HepG2 (cell line): ENCODE results near the gene TOM1L2. TPM values are rescaled to one million over a fixed set of nuclear protein-coding genes. Genes with fewer than 3 reads are reported as not detected.
A peak's percentile ranks its signal among the peaks of the same experiment; 100 is the strongest.

Experiments
- CBFB ChIP-seq: sonication (generic); formaldehyde crosslinking; IDR thresholded peaks from 2 replicates; pipeline ENCODE4 v1.4.0; 2020; ENCODE audit warnings: missing genetic modification reagents
- CEBPG ChIP-seq: IDR thresholded peaks from 2 replicates; pipeline ENCODE4 v1.6.1; 2016
- EP300 ChIP-seq, 3 experiments: sonication (generic) in 1 of 3; formaldehyde crosslinking in 1 of 3; IDR thresholded peaks; 2 replicates each; pipeline versions ENCODE4 v1.5.1 to v1.6.1; 2011 to 2020; ENCODE audit warnings: low read depth in 2 of 3, low read length in 2 of 3, borderline replicate concordance in 1 of 3, improper control_type of control experiment in 1 of 3, mild to moderate bottlenecking in 1 of 3, missing genetic modification reagents in 1 of 3, moderate library complexity in 1 of 3
- FOXO1 ChIP-seq: sonication (generic); formaldehyde crosslinking; IDR thresholded peaks from 2 replicates; pipeline ENCODE4 v1.4.0; 2020; ENCODE audit warnings: missing genetic modification reagents
- GATAD2A ChIP-seq: IDR thresholded peaks from 2 replicates; pipeline ENCODE4 v1.6.1; 2016
- HOXA9 ChIP-seq: sonication (generic); formaldehyde crosslinking; IDR thresholded peaks from 2 replicates; pipeline ENCODE4 v1.8.1; 2022; ENCODE audit warnings: missing genetic modification reagents, mild to moderate bottlenecking, moderate library complexity, borderline replicate concordance
- KLF11 ChIP-seq: IDR thresholded peaks from 2 replicates; pipeline ENCODE4 v1.6.1; 2016; ENCODE audit warnings: missing compliant biosample characterization
- MED8 ChIP-seq: sonication (generic); formaldehyde crosslinking; IDR thresholded peaks from 2 replicates; pipeline ENCODE4 v1.8.1; 2023; ENCODE audit warnings: mild to moderate bottlenecking, missing genetic modification reagents; ENCODE audit not compliant: insufficient replicate concordance
- NFKB2 ChIP-seq: sonication (generic); formaldehyde crosslinking; IDR thresholded peaks from 2 replicates; pipeline ENCODE4 v1.4.0; 2020; ENCODE audit warnings: missing genetic modification reagents, borderline replicate concordance
- PLRG1 ChIP-seq: fragments of 450-650 bp; conservative IDR thresholded peaks from 2 replicates; pipeline ENCODE4 v1.6.1; 2016
- POLR2A ChIP-seq, 2 experiments: IDR thresholded peaks; 2 replicates each; pipeline ENCODE4 v1.6.1; 2011; ENCODE audit warnings: low read depth in 2 of 2, low read length in 2 of 2, mild to moderate bottlenecking in 1 of 2, moderate library complexity in 1 of 2; ENCODE audit not compliant: insufficient read depth in 1 of 2
- PTBP1 ChIP-seq: fragments of 200-400 bp; formaldehyde crosslinking; IDR thresholded peaks from 2 replicates; pipeline ENCODE4 v1.6.1; 2018; ENCODE audit warnings: low read length, low read depth; ENCODE audit not compliant: poor library complexity, severe bottlenecking
- RXRB ChIP-seq: IDR thresholded peaks from 2 replicates; pipeline ENCODE4 v1.6.1; 2016; ENCODE audit warnings: borderline replicate concordance, missing genetic modification reagents, missing compliant biosample characterization
- SCMH1 ChIP-seq: sonication (generic); formaldehyde crosslinking; IDR thresholded peaks from 2 replicates; pipeline ENCODE4 v1.9.0; 2021; ENCODE audit warnings: missing genetic modification reagents, mild to moderate bottlenecking, borderline replicate concordance
- TOPORS ChIP-seq: sonication (generic); formaldehyde crosslinking; IDR thresholded peaks from 2 replicates; pipeline ENCODE4 v1.8.0; 2023; ENCODE audit warnings: mild to moderate bottlenecking, missing genetic modification reagents
- WIZ ChIP-seq: sonication (generic); formaldehyde crosslinking; IDR thresholded peaks from 2 replicates; pipeline ENCODE4 v1.5.1; 2020; ENCODE audit warnings: mild to moderate bottlenecking, missing genetic modification reagents
- ZNF17 ChIP-seq: sonication (generic); formaldehyde crosslinking; IDR thresholded peaks from 2 replicates; pipeline ENCODE4 v1.5.0; 2020; ENCODE audit warnings: mild to moderate bottlenecking, missing genetic modification reagents
- ZNF20 ChIP-seq: sonication (generic); formaldehyde crosslinking; IDR thresholded peaks from 2 replicates; pipeline ENCODE4 v1.4.0; 2020; ENCODE audit warnings: mild to moderate bottlenecking, moderate library complexity, missing genetic modification reagents
- ZNF564 ChIP-seq: sonication (generic); formaldehyde crosslinking; IDR thresholded peaks from 2 replicates; pipeline ENCODE4 v1.8.1; 2023; ENCODE audit warnings: mild to moderate bottlenecking, missing genetic modification reagents
- ZNF7 ChIP-seq: IDR thresholded peaks from 2 replicates; pipeline ENCODE4 v1.6.1; 2016; ENCODE audit warnings: missing biosample characterization, missing genetic modification reagents
- ZNF878 ChIP-seq: sonication (generic); formaldehyde crosslinking; IDR thresholded peaks from 2 replicates; pipeline ENCODE4 v1.8.1; 2023; ENCODE audit warnings: mild to moderate bottlenecking, missing genetic modification reagents, moderate library complexity
- polyA plus RNA-seq, 8 experiments: library from polyadenylated mRNA; depleted of rRNA in 3 of 8; stranded (reverse) in 7 of 8; unstranded in 1 of 8; fragments of >200 nt; fragmentation: Illumina TruSeq in 4 of 8; extraction: Trizol in 4 of 8; gene quantifications; 2 replicates each; pipeline versions ENCODE4 v1.2.1 to v1.2.3, GENCODE V29; 2011 to 2016; ENCODE audit warnings: low read depth in 4 of 8, missing spikeins in 1 of 8, mixed read lengths in 1 of 8; ENCODE audit not compliant: insufficient read depth in 1 of 8
- total RNA-seq, 5 experiments: library from RNA; depleted of rRNA; stranded (reverse); fragments of >200 nt; fragmentation: Illumina TruSeq; extraction: Trizol; gene quantifications; 2 replicates each; pipeline ENCODE4 v1.2.3, GENCODE V29; 2016; ENCODE audit warnings: low read depth in 1 of 5
- TF ChIP-seq, protein P1 (sequence below): IDR thresholded peaks from 2 replicates; pipeline ENCODE4 v1.6.1; 2016; ENCODE audit warnings: low read depth, missing genetic modification reagents, missing compliant biosample characterization
- TF ChIP-seq, protein P2 (sequence below), 2 experiments: sonication (generic) in 1 of 2; formaldehyde crosslinking in 1 of 2; IDR thresholded peaks; 2 replicates each; pipeline versions ENCODE4 v1.5.1 to v1.6.1; 2011 to 2020; ENCODE audit warnings: borderline replicate concordance in 1 of 2, low read depth in 1 of 2, low read length in 1 of 2, mild to moderate bottlenecking in 1 of 2, missing genetic modification reagents in 1 of 2, moderate library complexity in 1 of 2
- TF ChIP-seq, protein P3 (sequence below): sonication (generic); formaldehyde crosslinking; IDR thresholded peaks from 2 replicates; pipeline ENCODE4 v1.5.1; 2020; ENCODE audit warnings: missing genetic modification reagents, mild to moderate bottlenecking, borderline replicate concordance

The TOM1L2 gene
- total and polyA plus RNA-seq, 2 of the 13 experiments (the other 11 are each of a cell fraction or from before 2014, with no cell fraction given): 4.7 to 7.4 TPM

DNA sequence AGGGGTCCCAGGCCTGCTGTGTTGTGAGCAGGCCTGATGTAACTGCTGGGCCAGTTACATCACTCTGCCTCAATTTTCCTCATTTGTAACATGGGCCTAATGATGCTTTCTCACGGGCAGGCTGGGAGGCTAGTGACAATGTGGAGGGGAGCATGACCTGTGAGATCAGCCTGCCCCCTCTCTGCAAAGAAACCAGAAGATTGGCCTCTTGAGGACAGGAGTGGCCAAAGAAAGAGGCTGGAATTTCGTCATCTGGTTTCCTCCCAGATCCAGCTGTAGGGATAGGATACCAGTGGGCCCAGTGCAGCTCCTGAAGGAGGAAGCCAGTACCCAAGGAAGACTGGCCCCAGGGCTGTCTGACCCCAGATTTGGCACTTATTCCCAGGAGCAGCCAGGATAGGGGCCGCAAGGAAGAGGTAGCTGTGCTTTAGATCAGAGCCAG is 134.8 kb downstream of the TOM1L2 start (continued):
- TF ChIP-seq, protein P1, sequence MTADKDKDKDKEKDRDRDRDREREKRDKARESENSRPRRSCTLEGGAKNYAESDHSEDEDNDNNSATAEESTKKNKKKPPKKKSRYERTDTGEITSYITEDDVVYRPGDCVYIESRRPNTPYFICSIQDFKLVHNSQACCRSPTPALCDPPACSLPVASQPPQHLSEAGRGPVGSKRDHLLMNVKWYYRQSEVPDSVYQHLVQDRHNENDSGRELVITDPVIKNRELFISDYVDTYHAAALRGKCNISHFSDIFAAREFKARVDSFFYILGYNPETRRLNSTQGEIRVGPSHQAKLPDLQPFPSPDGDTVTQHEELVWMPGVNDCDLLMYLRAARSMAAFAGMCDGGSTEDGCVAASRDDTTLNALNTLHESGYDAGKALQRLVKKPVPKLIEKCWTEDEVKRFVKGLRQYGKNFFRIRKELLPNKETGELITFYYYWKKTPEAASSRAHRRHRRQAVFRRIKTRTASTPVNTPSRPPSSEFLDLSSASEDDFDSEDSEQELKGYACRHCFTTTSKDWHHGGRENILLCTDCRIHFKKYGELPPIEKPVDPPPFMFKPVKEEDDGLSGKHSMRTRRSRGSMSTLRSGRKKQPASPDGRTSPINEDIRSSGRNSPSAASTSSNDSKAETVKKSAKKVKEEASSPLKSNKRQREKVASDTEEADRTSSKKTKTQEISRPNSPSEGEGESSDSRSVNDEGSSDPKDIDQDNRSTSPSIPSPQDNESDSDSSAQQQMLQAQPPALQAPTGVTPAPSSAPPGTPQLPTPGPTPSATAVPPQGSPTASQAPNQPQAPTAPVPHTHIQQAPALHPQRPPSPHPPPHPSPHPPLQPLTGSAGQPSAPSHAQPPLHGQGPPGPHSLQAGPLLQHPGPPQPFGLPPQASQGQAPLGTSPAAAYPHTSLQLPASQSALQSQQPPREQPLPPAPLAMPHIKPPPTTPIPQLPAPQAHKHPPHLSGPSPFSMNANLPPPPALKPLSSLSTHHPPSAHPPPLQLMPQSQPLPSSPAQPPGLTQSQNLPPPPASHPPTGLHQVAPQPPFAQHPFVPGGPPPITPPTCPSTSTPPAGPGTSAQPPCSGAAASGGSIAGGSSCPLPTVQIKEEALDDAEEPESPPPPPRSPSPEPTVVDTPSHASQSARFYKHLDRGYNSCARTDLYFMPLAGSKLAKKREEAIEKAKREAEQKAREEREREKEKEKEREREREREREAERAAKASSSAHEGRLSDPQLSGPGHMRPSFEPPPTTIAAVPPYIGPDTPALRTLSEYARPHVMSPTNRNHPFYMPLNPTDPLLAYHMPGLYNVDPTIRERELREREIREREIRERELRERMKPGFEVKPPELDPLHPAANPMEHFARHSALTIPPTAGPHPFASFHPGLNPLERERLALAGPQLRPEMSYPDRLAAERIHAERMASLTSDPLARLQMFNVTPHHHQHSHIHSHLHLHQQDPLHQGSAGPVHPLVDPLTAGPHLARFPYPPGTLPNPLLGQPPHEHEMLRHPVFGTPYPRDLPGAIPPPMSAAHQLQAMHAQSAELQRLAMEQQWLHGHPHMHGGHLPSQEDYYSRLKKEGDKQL (CRISPR knock-in tag): 0 out of 2 replicates have a peak, but pooled peaks have one; percentile 6
- peak in 1 of 2 experiments; percentile 47; a peak in 2 of 4 replicates for TF ChIP-seq POLR2A (IDR thresholded peaks at IDR 0.05; ENCODE audit: insufficient read depth in 1 of 2, low read depth in 2 of 2, low read length in 2 of 2)
- TF ChIP-seq ZNF20 (CRISPR knock-in tag): no peak
- TF ChIP-seq FOXO1 (CRISPR knock-in tag): no peak
- no peak for TF ChIP-seq SCMH1 (CRISPR knock-in tag)
- no peak; the same call in 1 of the 2 replicates for TF ChIP-seq TOPORS (CRISPR knock-in tag)
- TF ChIP-seq ZNF7: no peak
- TF ChIP-seq EP300 (IDR thresholded peaks at IDR 0.05; ENCODE audit: low read depth in 2 of 2, low read length in 2 of 2): 0 out of 4 replicates have a peak, but pooled peaks of 1 of the 2 experiments have one; percentile 1
- no peak for TF ChIP-seq EP300 (CRISPR knock-in tag; IDR thresholded peaks at IDR 0.05; ENCODE audit: borderline replicate concordance)
- TF ChIP-seq GATAD2A: 0 out of 2 replicates have a peak, but pooled peaks have one; percentile 33
- TF ChIP-seq NFKB2 (CRISPR knock-in tag): no peak
- TF ChIP-seq, protein P2, sequence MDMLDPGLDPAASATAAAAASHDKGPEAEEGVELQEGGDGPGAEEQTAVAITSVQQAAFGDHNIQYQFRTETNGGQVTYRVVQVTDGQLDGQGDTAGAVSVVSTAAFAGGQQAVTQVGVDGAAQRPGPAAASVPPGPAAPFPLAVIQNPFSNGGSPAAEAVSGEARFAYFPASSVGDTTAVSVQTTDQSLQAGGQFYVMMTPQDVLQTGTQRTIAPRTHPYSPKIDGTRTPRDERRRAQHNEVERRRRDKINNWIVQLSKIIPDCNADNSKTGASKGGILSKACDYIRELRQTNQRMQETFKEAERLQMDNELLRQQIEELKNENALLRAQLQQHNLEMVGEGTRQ (IDR thresholded peaks at IDR 0.05; ENCODE audit: low read depth, low read length): no peak
- TF ChIP-seq, protein P2 (CRISPR knock-in tag; IDR thresholded peaks at IDR 0.05; ENCODE audit: borderline replicate concordance): no peak
- TF ChIP-seq RXRB: no peak
- TF ChIP-seq ZNF17 (CRISPR knock-in tag): 0 out of 2 replicates have a peak, but pooled peaks have one; percentile 35
- no peak for TF ChIP-seq KLF11
- TF ChIP-seq PLRG1: no peak
- no peak for TF ChIP-seq MED8 (CRISPR knock-in tag)
- no peak for TF ChIP-seq HOXA9
- TF ChIP-seq ZNF564 (CRISPR knock-in tag): no peak
- TF ChIP-seq PTBP1: no peak
- no peak for TF ChIP-seq ZNF878 (CRISPR knock-in tag)
- no peak for TF ChIP-seq WIZ (CRISPR knock-in tag)
- TF ChIP-seq, protein P3, sequence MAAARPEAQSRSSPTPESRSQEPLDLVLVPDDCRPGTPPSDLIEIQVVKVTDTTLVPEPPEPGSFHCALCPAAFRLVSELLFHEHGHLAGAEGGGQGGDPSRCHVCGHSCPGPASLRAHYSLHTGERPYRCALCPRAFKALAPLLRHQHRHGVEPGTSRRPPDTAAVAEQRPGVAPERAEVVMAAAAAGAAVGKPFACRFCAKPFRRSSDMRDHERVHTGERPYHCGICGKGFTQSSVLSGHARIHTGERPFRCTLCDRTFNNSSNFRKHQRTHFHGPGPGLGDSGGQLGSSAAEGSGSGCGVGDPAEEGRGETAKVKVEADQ (CRISPR knock-in tag): no peak
- TF ChIP-seq CBFB (CRISPR knock-in tag): no peak
- peak; percentile 87 for TF ChIP-seq CEBPG (CRISPR knock-in tag)
